HL-60 (cell line): Measurements from ENCODE around the gene ZSWIM9.

ENCODE experiments used
- CTCF ChIP-seq: IDR thresholded peaks from one replicate; pipeline ENCODE4 v1.5.1; 2011; ENCODE audit warnings: low read length, control low read depth, inconsistent platforms; ENCODE audit not compliant: insufficient read depth
- GABPA ChIP-seq: IDR thresholded peaks from 2 replicates; pipeline ENCODE4 v1.6.1; 2012; ENCODE audit warnings: low read depth
- SPI1 ChIP-seq: IDR thresholded peaks from 2 replicates; pipeline ENCODE4 v1.6.1; 2012; ENCODE audit warnings: low read depth, mild to moderate bottlenecking, borderline replicate concordance

- TF ChIP-seq GABPA = no peak
- TF ChIP-seq CTCF = no peak
- TF ChIP-seq SPI1 = no peak
Observed at GRCh38 chr19:48133094-48133493, 37.4 kb upstream of the ZSWIM9 start.
